Rectal smooth muscle tissue (tissue), 1 donor: ENCODE data around the gene LCE2C.
"Not testable (repeated sequence)": the region's sequence is repeated elsewhere in the genome, so short reads cannot be mapped to it uniquely, and the experiment has no call there.

Experiments
- H3K27ac ChIP-seq: one replicate; pipeline ENCODE4 v1.7.0; 2013; ENCODE audit warnings: low read depth, low read length, inconsistent platforms
- H3K27me3 ChIP-seq: one replicate; pipeline ENCODE4 v1.7.0; 2013; ENCODE audit warnings: low read length; ENCODE audit not compliant: control insufficient read depth, insufficient read depth
- H3K36me3 ChIP-seq: one replicate; pipeline ENCODE4 v1.7.0; 2013; ENCODE audit warnings: low read length; ENCODE audit not compliant: control insufficient read depth, insufficient read depth
- H3K4me1 ChIP-seq: one replicate; pipeline ENCODE4 v1.7.0; 2013; ENCODE audit warnings: low read length; ENCODE audit not compliant: control insufficient read depth, insufficient read depth
- H3K4me3 ChIP-seq: one replicate; pipeline ENCODE4 v1.7.0; 2013; ENCODE audit warnings: low read length
- H3K9ac ChIP-seq: one replicate; pipeline ENCODE4 v1.7.0; 2013; ENCODE audit warnings: low read length

The LCE2C gene

DNA sequence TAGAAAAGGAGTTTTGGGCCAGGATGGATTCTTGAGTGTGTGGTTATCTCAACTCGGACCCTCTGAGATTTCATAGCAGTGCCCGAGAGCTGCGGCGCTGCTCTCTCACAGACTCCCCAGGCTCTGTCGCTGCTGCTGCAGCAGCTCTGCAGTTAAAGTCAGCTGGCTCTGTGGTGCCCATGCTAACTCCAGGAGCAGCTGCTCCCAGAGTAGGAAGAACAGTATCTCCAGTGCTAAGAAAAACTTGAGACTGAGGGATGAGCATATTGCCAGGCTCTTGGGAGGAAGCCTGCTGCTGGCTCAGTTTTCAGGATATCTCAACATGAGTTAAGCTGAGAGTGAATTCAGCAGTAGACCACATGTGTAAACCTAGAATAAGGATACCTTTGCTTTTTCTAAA is 7.4 kb upstream of the LCE2C start:
- Histone ChIP-seq H3K9ac (no peak overlapping the region), H3K36me3 (no peaks in the 10 kb centered on the region), H3K27me3 (no peaks in the 10 kb centered on the region), H3K4me1 (no peaks in the 10 kb centered on the region), H3K4me3 (no peak overlapping the region), H3K27ac (no peak overlapping the region)

DNA sequence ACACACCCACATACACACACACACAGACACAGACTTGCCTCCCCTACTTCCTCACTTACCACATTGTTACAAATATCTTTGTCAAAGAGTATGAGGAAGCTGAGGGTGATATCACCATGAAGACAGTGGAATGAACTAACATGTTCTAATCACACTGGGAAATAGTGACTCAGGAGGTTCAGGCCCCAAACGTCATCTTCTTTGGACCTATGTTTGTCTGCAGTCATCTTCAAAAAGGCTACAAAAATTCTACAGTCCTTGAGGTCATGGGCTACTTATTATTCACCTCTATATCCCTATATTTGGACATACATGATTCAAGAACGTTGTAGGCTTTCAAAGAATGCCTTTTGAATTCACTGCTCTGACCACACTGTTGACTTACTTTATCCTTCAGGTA is 2.1 kb upstream of the LCE2C start:
- no peaks in the 10 kb centered on the region for H3K4me1 ChIP-seq
- no peaks in the 10 kb centered on the region for H3K36me3 ChIP-seq
- H3K27me3 ChIP-seq: peaks cover 2% of the 10 kb centered on the region
- no peak overlapping the region for H3K27ac ChIP-seq
- H3K9ac ChIP-seq: no peak overlapping the region
- H3K4me3 ChIP-seq: no peak overlapping the region

DNA sequence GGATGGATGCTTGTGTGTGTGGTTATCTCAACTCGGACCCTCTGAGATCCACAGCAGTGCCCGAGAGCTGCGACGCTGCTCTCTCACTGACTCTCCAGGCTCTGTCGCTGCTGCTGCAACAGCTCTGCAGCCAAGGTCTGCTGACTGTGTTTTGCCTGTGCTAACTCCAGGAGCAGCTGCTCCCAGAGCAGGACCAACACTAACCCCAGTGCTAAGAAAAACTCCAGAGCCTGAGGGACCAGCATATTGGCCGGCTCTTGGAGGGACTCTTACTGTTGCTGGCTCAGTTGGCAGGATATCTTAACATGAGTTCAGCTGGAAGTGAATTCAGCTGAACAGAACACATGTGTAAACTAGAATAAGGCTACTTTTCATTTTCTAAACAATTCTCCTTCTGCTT is 4.4 kb downstream of the LCE2C start:
- H3K4me1 ChIP-seq: no peaks in the 10 kb centered on the region
- no peak overlapping the region for H3K4me3 ChIP-seq
- no peaks in the 10 kb centered on the region for H3K27me3 ChIP-seq
- H3K27ac ChIP-seq: no peak overlapping the region
- no peak overlapping the region for H3K9ac ChIP-seq
- H3K36me3 ChIP-seq: no peaks in the 10 kb centered on the region

DNA sequence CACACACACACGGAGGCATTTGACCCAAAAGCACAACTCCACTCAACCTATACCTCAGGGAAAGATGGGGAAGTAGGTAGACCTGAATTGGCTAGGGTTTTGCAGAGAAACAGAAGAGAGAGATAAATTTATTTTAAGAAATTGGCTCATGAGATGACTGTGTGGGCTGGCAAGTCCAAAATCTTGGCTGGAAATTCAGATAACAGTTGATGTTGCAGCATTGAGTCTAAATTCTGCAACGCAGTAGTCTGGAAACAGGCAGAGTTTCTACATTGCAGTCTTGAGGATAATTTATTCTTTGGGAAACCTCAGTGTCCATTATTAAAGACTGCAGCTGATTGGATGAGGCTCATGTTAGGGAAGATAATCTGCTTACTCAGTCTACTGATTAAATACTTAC is 6.5 kb downstream of the LCE2C start:
- Histone ChIP-seq H3K27me3 (no peaks in the 10 kb centered on the region), H3K4me3 (no peak overlapping the region), H3K27ac (no peak overlapping the region), H3K36me3 (no peaks in the 10 kb centered on the region), H3K9ac (no peak overlapping the region), H3K4me1 (no peaks in the 10 kb centered on the region)

DNA sequence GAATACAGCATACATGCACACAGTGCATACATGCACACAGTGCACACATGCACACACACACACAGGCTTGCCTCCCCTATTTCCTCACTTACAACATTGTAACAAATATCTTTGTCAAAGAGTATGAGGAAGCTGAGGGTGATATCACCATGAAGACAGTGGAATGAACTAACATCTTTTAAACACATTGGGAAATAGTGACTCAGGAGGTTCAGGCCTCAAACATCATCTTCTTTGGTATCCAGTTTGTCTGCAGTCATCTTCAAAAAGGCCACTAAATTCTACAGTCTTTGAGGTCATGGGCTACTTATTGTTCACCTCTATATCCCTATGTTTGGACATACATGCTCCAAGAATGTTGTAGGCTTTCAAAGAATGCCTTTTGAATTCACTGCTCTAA is 8.8 kb downstream of the LCE2C start:
- Histone ChIP-seq H3K36me3 (no peaks in the 10 kb centered on the region), H3K27me3 (no peaks in the 10 kb centered on the region), H3K27ac (no peak overlapping the region), H3K9ac (no peak overlapping the region), H3K4me1 (no peaks in the 10 kb centered on the region), H3K4me3 (no peak overlapping the region)

DNA sequence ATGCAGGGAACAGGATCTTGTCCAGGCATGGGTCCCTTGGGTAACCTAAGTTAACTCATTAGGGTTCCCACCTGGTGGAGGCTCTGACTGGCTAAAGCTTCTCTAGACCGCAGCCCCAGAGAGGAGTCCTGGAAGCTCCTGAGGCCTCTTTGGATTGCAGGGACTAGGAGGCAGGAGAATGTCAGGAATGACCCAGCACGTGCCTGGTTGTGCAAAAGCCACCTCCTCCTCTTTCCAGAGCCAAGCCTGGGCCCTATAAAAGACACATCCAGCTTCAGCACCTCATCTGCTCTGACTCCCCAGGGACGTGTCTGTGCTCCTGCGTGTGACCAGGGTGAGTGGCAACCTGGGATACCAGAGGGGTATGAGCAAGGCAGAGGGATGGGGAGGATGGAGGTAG is 10.7 kb downstream of the LCE2C start, which contains the start of gene LCE2B:
LCE2B (plus strand) TSS at position 301 of the 400 bp plus-strand sequence. CDS start 721 bp downstream, outside the sequence.
- H3K4me3 ChIP-seq, H3K27me3 ChIP-seq, H3K27ac ChIP-seq, H3K36me3 ChIP-seq, H3K9ac ChIP-seq, H3K4me1 ChIP-seq: not testable (repeated sequence)

DNA sequence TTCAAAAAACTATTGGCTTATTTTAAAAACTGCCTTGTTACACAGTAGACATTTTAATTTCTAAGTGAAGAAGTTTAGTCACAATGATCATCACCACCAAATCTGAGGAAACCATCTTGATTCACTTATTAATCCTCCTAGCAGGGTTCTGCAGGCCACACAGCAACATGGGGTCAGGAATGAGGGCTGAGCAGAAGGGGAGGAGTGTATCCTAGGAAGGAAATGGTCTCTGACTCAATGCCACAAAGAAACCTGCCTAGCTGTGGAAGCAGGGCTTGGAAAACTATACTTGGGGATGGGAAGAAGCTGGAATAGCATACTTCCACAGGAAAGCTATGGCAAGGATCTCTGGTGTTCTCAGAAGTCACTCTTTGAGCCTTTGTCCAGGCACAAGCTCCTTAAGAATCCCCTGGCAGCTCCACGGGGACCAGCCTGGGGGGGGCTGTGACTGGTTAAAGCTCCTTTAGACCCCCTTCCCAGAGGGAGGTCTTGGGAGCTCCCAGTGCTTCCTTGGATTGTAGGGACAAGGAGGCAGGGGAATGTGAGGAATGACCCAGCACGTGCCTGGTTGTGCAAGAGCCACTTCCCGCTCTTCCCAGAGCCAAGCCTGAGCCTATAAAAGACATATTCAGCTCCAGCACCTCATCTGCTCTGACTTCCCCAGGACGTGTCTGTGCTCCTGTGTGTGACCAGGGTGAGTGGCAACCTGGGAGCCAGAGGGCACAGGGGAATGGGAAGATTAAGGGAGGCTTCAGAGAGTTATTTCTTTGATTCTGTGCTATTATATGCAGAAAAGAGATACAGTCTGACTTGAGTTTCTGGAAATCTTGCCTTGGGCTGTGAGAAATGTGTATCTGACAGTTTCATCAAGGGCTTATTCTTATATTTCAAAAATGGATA is 22.9 kb downstream of the LCE2C start, which contains the start of gene LCE2A:
LCE2A (plus strand) TSS at position 645 of the 900 bp plus-strand sequence. CDS start 557 bp downstream, outside the sequence.
- Histone ChIP-seq H3K36me3 (no peaks in the 10 kb centered on the region), H3K27me3 (no peaks in the 10 kb centered on the region), H3K4me1 (no peaks in the 10 kb centered on the region), H3K9ac (no peak within 1 kb of the TSS), H3K27ac (no peak within 1 kb of the TSS), H3K4me3 (no peak within 1 kb of the TSS)

DNA sequence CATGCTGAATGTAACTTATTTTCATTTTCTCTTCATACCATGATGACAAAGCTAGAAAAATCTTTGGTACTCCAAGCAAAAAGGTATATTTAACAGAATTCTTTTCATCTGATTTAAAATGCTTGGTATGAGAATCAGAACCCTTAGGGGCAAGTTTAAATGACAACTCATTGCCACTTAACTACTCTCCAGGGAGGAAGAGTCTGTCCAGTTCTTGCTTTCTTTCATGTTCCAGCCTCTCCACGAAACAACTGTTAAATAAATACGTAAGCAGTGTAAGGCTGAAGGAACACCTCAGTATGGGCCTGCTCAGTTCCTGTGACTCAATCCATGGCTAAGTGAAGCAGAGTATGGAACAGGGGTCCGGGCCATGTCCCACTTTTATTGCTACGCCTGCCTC is 24.7 kb downstream of the LCE2C start:
- H3K27ac ChIP-seq: no peak overlapping the region
- no peaks in the 10 kb centered on the region for H3K27me3 ChIP-seq
- H3K36me3 ChIP-seq: no peaks in the 10 kb centered on the region
- H3K4me1 ChIP-seq: no peaks in the 10 kb centered on the region
- no peak overlapping the region for H3K4me3 ChIP-seq
- no peak overlapping the region for H3K9ac ChIP-seq

DNA sequence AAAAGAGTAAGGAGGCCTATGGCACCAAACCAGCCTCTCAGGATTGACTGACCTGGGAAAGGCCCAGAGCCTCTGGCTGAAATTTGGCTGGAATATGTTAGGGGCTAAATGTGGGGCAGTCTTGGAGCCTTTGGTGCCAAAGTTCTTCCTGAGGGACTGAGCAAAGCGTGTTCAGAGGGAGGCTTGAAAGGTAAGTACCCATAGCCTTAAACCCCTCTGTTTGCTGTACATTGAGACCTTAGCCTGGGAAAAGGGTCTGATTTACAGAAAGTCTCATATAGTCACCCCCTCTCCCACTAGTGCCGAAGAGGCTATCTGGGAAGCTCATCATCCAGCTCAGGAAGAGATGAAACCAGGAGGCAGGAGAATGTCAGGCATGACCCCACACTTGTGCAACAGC is 32.8 kb downstream of the LCE2C start, which contains the start of gene LCE4A:
LCE4A (plus strand) TSS at position 301 of the 400 bp plus-strand sequence. CDS start 916 bp downstream, outside the sequence.
- no peaks in the 10 kb centered on the region for H3K36me3 ChIP-seq
- H3K4me3 ChIP-seq: no peak within 1 kb of the TSS
- H3K27me3 ChIP-seq: no peaks in the 10 kb centered on the region
- H3K27ac ChIP-seq: no peak within 1 kb of the TSS
- H3K9ac ChIP-seq: no peak within 1 kb of the TSS
- H3K4me1 ChIP-seq: no peaks in the 10 kb centered on the region

DNA sequence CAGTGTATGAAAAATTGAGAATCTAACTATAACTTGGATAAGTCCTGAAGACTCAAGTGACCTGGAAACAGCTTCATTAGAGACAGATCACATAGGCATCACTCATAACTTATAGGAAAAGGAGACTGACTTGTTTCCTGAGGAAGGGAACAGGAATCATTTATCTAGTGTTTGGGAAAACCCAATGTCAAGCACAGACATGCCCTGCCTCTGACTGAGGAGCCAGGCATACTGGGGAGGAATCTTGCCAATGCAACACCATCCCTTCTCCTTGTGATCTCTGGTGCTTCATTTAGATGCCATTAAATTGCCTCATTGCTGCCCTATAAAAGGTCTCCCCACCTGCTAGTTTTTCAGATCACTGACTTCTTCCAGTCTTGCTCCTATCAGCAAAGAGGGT is 43.2 kb downstream of the LCE2C start:
- Histone ChIP-seq H3K36me3 (no peaks in the 10 kb centered on the region), H3K4me3 (no peak overlapping the region), H3K27me3 (no peaks in the 10 kb centered on the region), H3K4me1 (no peaks in the 10 kb centered on the region), H3K27ac (no peak overlapping the region), H3K9ac (no peak overlapping the region)

DNA sequence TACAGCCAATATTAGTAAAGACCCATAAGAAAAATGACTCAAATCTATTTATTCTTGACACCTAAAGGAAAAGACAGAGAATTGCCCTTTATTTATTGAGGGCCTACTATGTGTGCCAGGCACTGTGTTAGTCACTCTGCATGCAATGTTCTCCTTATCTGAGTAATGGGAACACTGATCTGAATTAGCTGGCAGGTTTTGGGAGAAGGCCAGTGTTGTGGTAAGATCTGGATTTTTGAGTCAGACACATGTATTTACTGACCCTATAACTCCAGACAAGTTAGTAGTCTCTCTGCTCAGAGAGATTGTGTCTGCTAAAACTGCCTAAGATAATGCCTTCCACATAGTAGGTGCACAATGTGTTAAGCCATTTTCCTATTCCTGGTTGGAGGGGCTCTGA is 50.2 kb downstream of the LCE2C start:
- no peaks in the 10 kb centered on the region for H3K36me3 ChIP-seq
- H3K27me3 ChIP-seq: no peaks in the 10 kb centered on the region
- H3K27ac ChIP-seq: no peak overlapping the region
- H3K4me3 ChIP-seq: no peak overlapping the region
- no peak overlapping the region for H3K9ac ChIP-seq
- no peaks in the 10 kb centered on the region for H3K4me1 ChIP-seq
